ENCODE data around the gene CYTH1.

- no peak for TF ChIP-seq ARNTL (CRISPR knock-in tag; IDR thresholded peaks at IDR 0.05; ENCODE audit: borderline replicate concordance, low read depth)
- TF ChIP-seq ESRRG (CRISPR knock-in tag; IDR thresholded peaks at IDR 0.05), result no peak
- TF ChIP-seq GLIS3 (CRISPR knock-in tag; IDR thresholded peaks at IDR 0.05), result no peak
- TF ChIP-seq CSRNP3 (CRISPR knock-in tag; IDR thresholded peaks at IDR 0.05), result no peak
- no peak for TF ChIP-seq TSHZ2 (CRISPR knock-in tag; IDR thresholded peaks at IDR 0.05)
These were observed 46.6 kb upstream of the CYTH1 start for GRCh38 chr17:78828470-78829185.

All from SK-N-SH treated with all-trans-retinoic acid at 6 μM for 48 hours (cell line).